Ascending aorta (tissue), 2 donors: ENCODE measurements around the gene RNPC3. TPM values are rescaled to one million over a fixed set of nuclear protein-coding genes. Genes with fewer than 3 reads are reported as not detected.

ENCODE experiments used
- DNase-seq, 2 donors: peaks; one replicate each; pipeline ENCODE4 v3.0.0-alpha.2; 2019; ENCODE audit warnings: low spot score in 2 of 2
- H3K27ac ChIP-seq, 2 donors: fragments of 200-600 bp; sonication (generic); one replicate each; pipeline ENCODE4 v1.5.1; 2016 to 2017; ENCODE audit warnings: mild to moderate bottlenecking in 1 of 2
- H3K27me3 ChIP-seq: fragments of 200-600 bp; sonication (generic); one replicate; pipeline ENCODE4 v1.5.1; 2017
- H3K36me3 ChIP-seq, 2 donors: fragments of 200-600 bp; sonication (generic); one replicate each; pipeline ENCODE4 v1.5.1; 2016
- H3K4me1 ChIP-seq, 2 donors: fragments of 200-600 bp; sonication (generic); one replicate each; pipeline ENCODE4 v1.5.1; 2016 to 2017; ENCODE audit warnings: mild to moderate bottlenecking in 1 of 2
- H3K4me3 ChIP-seq, 2 donors: fragments of 200-600 bp; sonication (generic); one replicate each; pipeline ENCODE4 v1.5.1; 2016 to 2017; ENCODE audit warnings: mild to moderate bottlenecking in 1 of 2
- H3K9me3 ChIP-seq, 2 donors: fragments of 200-600 bp; sonication (generic); one replicate each; pipeline ENCODE4 v1.5.1; 2016
- CTCF ChIP-seq, 3 experiments: fragments of 200-600 bp in 2 of 3; fragments of 450-650 bp in 1 of 3; sonication (generic) in 2 of 3; IDR thresholded peaks; one replicate each; pipeline ENCODE4 v1.5.1; 2016 to 2019; ENCODE audit warnings: antibody characterized with exemption in 3 of 3, mild to moderate bottlenecking in 1 of 3, moderate library complexity in 1 of 3
- intact Hi-C: fragments of 100-400 bp; cut with DNase I; formaldehyde crosslinking; loops from one replicate; pipeline ENCODE4 v1.15.1; 2023
- total RNA-seq: library from RNA; depleted of rRNA; stranded (reverse); fragments of >200 nt; gene quantifications from one replicate; pipeline ENCODE4 v1.1.0, GENCODE V29; 2016

RNPC3 gene
- total RNA-seq: 3.9 TPM

GRCh38 chr1:103525607-103526507 is at the start of gene RNPC3:
Gene RNPC3 (plus strand): TSS chr1:103525699. CDS start chr1:103526071, 372 bp downstream.
- intact Hi-C loops: loop anchor here (5.0 kb wide), 1 partner anchor 36 kb away; no protein-coding TSS in a partner anchor
- peak; percentile 36 to 93 for DNase-seq
- peak within 1 kb of the TSS; percentile 87 to 89 for H3K4me3 ChIP-seq
- no peaks in the 10 kb centered on the region for H3K9me3 ChIP-seq
- H3K4me1 ChIP-seq: peaks cover 0 to 26% of the 10 kb centered on the region in 2 donors
- peaks cover 0 to 5% of the 10 kb centered on the region in 2 donors for H3K36me3 ChIP-seq
- peak within 1 kb of the TSS; percentile 93 for H3K27ac ChIP-seq
- H3K27me3 ChIP-seq: no peaks in the 10 kb centered on the region
- no peak for TF ChIP-seq CTCF (IDR thresholded peaks at IDR 0.05)

GRCh38 chr1:103477101-103477500 is 48.4 kb upstream of the RNPC3 start:
- H3K36me3 ChIP-seq: no peaks in the 10 kb centered on the region
- TF ChIP-seq CTCF (IDR thresholded peaks at IDR 0.05): no peak
- no peak overlapping the region for H3K4me3 ChIP-seq
- intact Hi-C loops: no loop called here
- DNase-seq: no peak
- no peaks in the 10 kb centered on the region for H3K4me1 ChIP-seq
- no peaks in the 10 kb centered on the region for H3K9me3 ChIP-seq
- no peaks in the 10 kb centered on the region for H3K27me3 ChIP-seq
- no peak overlapping the region for H3K27ac ChIP-seq

GRCh38 chr1:103489935-103490334 is 35.6 kb upstream of the RNPC3 start:
- Histone ChIP-seq H3K9me3 (no peaks in the 10 kb centered on the region), H3K4me3 (no peak overlapping the region), H3K4me1 (no peaks in the 10 kb centered on the region), H3K36me3 (no peaks in the 10 kb centered on the region), H3K27me3 (no peaks in the 10 kb centered on the region), H3K27ac (no peak overlapping the region)
- no peak for DNase-seq
- TF ChIP-seq CTCF (IDR thresholded peaks at IDR 0.05): no peak
- intact Hi-C loops: no loop called here

GRCh38 chr1:103492003-103492625 is 33.4 kb upstream of the RNPC3 start:
- intact Hi-C loops: no loop called here
- no peak overlapping the region for H3K27ac ChIP-seq
- TF ChIP-seq CTCF (IDR thresholded peaks at IDR 0.05): no peak
- no peaks in the 10 kb centered on the region for H3K27me3 ChIP-seq
- H3K4me3 ChIP-seq: no peak overlapping the region
- no peak for DNase-seq
- no peaks in the 10 kb centered on the region for H3K4me1 ChIP-seq
- no peaks in the 10 kb centered on the region for H3K9me3 ChIP-seq
- no peaks in the 10 kb centered on the region for H3K36me3 ChIP-seq

- H3K27ac ChIP-seq: no peak overlapping the region
- H3K27me3 ChIP-seq: no peaks in the 10 kb centered on the region
- H3K4me1 ChIP-seq: no peaks in the 10 kb centered on the region
- intact Hi-C loops: no loop called here
- H3K36me3 ChIP-seq: no peaks in the 10 kb centered on the region
- no peak for DNase-seq
- no peak for TF ChIP-seq CTCF (IDR thresholded peaks at IDR 0.05)
- no peaks in the 10 kb centered on the region for H3K9me3 ChIP-seq
- no peak overlapping the region for H3K4me3 ChIP-seq
These were observed 29.4 kb upstream of the RNPC3 start for GRCh38 chr1:103496014-103496635.
